ENCODE data around the gene LRRC3C. TPM values are rescaled to one million over a fixed set of nuclear protein-coding genes. Genes with fewer than 3 reads are reported as not detected.
"Not testable (repeated sequence)": the region's sequence is repeated elsewhere in the genome, so short reads cannot be mapped to it uniquely, and the experiment has no call there.

The LRRC3C gene
- total and polyA plus RNA-seq, 4 donors, result not detected

DNA sequence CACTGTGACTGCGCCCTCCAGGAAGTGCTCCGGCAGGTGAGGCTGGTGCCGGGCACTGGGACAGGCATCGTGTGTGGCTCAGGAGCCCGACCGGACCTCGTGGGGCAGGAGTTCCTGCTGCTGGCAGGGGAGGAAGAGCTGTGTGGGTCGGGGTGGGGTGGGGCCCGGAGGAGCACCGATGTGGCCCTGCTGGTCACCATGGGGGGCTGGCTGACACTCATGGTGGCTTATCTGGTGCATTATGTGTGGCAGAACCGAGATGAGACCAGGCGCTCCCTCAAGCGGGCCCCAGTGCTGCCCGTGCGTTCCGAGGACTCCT is 16.8 kb downstream of the LRRC3C start:
- H3K4me3 ChIP-seq, result no peak overlapping the region
- H3K27ac ChIP-seq (ENCODE audit: low read depth in 1 of 2, low read length in 1 of 2), result no peak overlapping the region
- no peaks in the 10 kb centered on the region for H3K36me3 ChIP-seq (ENCODE audit: control insufficient read depth in 4 of 4, insufficient read depth in 4 of 4, low read length in 4 of 4)
- peaks cover 0 to 8% (median 5%) of the 10 kb centered on the region in 5 donors for H3K4me1 ChIP-seq (ENCODE audit: control insufficient read depth in 5 of 5, insufficient read depth in 5 of 5, low read length in 5 of 5)
- no peaks in the 10 kb centered on the region for H3K9me3 ChIP-seq (ENCODE audit: control insufficient read depth in 4 of 4, insufficient read depth in 3 of 4, low read length in 3 of 4)
- ATAC-seq (ENCODE audit: insufficient read depth, low FRiP score) (no peak), DNase-seq (no peak)
- no peak overlapping the region for H3K9ac ChIP-seq (ENCODE audit: insufficient read depth in 1 of 2, low read length in 2 of 2)
- 80 to 82% methylated on average over 10 to 16 of the region's 16 CpGs for WGBS, 2 donors
- no peaks in the 10 kb centered on the region for H3K27me3 ChIP-seq (ENCODE audit: control insufficient read depth in 3 of 3, insufficient read depth in 3 of 3, low read length in 2 of 3)
- TF ChIP-seq, protein P1, sequence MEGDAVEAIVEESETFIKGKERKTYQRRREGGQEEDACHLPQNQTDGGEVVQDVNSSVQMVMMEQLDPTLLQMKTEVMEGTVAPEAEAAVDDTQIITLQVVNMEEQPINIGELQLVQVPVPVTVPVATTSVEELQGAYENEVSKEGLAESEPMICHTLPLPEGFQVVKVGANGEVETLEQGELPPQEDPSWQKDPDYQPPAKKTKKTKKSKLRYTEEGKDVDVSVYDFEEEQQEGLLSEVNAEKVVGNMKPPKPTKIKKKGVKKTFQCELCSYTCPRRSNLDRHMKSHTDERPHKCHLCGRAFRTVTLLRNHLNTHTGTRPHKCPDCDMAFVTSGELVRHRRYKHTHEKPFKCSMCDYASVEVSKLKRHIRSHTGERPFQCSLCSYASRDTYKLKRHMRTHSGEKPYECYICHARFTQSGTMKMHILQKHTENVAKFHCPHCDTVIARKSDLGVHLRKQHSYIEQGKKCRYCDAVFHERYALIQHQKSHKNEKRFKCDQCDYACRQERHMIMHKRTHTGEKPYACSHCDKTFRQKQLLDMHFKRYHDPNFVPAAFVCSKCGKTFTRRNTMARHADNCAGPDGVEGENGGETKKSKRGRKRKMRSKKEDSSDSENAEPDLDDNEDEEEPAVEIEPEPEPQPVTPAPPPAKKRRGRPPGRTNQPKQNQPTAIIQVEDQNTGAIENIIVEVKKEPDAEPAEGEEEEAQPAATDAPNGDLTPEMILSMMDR (IDR thresholded peaks at IDR 0.05; ENCODE audit: control extremely low read depth, extremely low read depth), result no peak

DNA sequence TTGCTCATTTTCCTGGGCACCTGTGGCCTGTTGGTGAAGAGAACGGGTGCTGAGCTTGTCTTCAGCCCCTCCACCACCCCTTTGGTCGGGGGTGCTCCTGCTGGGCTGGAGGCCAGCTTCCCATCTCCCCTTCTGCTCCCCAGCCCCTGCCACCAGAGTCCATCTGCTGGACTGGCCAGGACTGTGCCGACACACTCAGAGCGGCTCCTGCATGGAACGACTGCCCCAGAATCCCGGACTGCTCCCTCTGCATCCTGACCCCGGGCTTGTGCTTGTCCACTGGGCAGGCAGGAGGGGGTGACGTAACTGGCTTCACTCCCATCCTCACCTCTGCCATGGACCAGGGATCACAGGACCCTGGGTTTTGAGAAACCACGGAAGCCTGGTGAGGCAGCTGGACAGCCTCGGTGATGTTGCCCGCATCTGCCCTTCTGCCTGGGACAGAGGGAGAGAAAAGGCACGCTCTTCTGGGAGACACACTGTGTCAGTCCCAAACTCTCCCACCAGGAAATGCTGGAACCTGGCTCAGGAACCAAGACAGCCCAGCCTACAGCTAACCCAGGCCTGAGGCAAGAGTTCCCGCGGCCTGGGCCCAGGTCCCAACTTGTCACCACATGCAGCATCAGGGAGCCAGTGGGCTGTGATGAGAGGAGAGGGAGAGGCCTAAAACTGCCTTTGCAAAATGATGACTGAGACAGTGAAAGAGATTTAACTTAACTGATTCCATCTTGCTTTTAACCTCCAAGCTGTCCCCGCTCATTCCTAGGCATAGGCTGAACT is 19.2 kb downstream of the LRRC3C start:
- peaks cover 0 to 10% (median 0%) of the 10 kb centered on the region in 5 donors for H3K4me1 ChIP-seq (ENCODE audit: control insufficient read depth in 5 of 5, insufficient read depth in 5 of 5, low read length in 5 of 5)
- H3K9ac ChIP-seq (ENCODE audit: insufficient read depth in 1 of 2, low read length in 2 of 2), result no peak overlapping the region
- WGBS, 2 donors, result 84 to 88% methylated on average over 15 of the region's 15 CpGs
- TF ChIP-seq, protein P1 (IDR thresholded peaks at IDR 0.05; ENCODE audit: control extremely low read depth, extremely low read depth), result no peak
- ATAC-seq (ENCODE audit: insufficient read depth, low FRiP score) (no peak), DNase-seq (no peak)
- no peak overlapping the region for H3K27ac ChIP-seq (ENCODE audit: low read depth in 1 of 2, low read length in 1 of 2)
- H3K36me3 ChIP-seq (ENCODE audit: control insufficient read depth in 4 of 4, insufficient read depth in 4 of 4, low read length in 4 of 4), result no peaks in the 10 kb centered on the region
- H3K27me3 ChIP-seq (ENCODE audit: control insufficient read depth in 3 of 3, insufficient read depth in 3 of 3, low read length in 2 of 3), result no peaks in the 10 kb centered on the region
- H3K9me3 ChIP-seq (ENCODE audit: control insufficient read depth in 4 of 4, insufficient read depth in 3 of 4, low read length in 3 of 4), result no peaks in the 10 kb centered on the region
- no peak overlapping the region for H3K4me3 ChIP-seq

DNA sequence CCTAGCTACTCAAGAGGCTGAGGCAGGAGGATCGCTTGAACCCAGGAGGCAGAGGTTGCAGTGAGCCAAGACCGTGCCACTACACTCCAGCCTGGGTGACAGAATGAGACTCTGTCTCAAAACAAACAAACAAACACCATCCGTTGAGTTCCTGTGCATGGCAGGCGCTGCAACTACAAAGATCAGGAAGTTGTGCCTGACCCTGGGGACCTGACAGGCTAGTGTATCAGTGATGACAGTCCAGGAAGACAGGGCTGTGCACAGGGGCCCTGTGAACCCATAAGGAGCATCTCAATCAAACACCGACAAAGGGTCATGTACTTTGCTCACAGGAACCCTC is 20.9 kb downstream of the LRRC3C start:
- not testable (repeated sequence) for H3K4me3 ChIP-seq
- WGBS, 2 donors, result 70 to 75% methylated on average over 5 of the region's 5 CpGs

DNA sequence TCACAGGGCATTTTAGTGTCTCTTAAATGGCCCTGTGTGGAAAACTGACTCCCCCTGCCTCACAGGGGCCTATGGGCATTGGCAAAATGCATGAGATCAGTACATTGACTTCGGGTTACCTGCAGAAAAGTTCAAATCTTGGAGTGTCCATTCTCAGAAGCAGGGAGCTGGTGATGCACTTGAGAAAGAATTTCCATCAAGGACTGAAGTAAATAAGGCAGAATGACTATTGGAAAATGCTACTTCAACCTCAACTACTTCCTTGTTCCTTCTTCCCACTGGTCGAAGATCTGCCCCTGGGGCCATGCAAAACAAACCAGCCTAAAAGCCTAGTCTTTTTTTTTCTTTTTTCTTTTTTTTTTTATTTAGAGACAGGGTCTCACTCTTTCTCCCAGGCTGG is 21.5 kb downstream of the LRRC3C start:
- DNase-seq, result peak in 2 of 3 donors; percentile 24 to 34
- TF ChIP-seq, protein P1 (IDR thresholded peaks at IDR 0.05; ENCODE audit: control extremely low read depth, extremely low read depth), result no peak
- H3K9me3 ChIP-seq (ENCODE audit: control insufficient read depth in 4 of 4, insufficient read depth in 3 of 4, low read length in 3 of 4), result no peaks in the 10 kb centered on the region
- 46 to 63% methylated on average over 2 of the region's 2 CpGs for WGBS, 2 donors
- ATAC-seq (ENCODE audit: insufficient read depth, low FRiP score), result no peak
- peak overlapping the region in 1 of 2 donors; percentile 72 for H3K27ac ChIP-seq (ENCODE audit: low read depth in 1 of 2, low read length in 1 of 2)
- peaks cover 0 to 18% (median 0%) of the 10 kb centered on the region in 5 donors for H3K4me1 ChIP-seq (ENCODE audit: control insufficient read depth in 5 of 5, insufficient read depth in 5 of 5, low read length in 5 of 5)
- no peaks in the 10 kb centered on the region for H3K36me3 ChIP-seq (ENCODE audit: control insufficient read depth in 4 of 4, insufficient read depth in 4 of 4, low read length in 4 of 4)
- H3K4me3 ChIP-seq, result no peak overlapping the region
- H3K27me3 ChIP-seq (ENCODE audit: control insufficient read depth in 3 of 3, insufficient read depth in 3 of 3, low read length in 2 of 3), result no peaks in the 10 kb centered on the region
- H3K9ac ChIP-seq (ENCODE audit: insufficient read depth in 1 of 2, low read length in 2 of 2), result no peak overlapping the region

More for the DNA sequence above, 20.9 kb downstream of the LRRC3C start:
- not testable (repeated sequence) for H3K9me3 ChIP-seq (ENCODE audit: control insufficient read depth in 4 of 4, insufficient read depth in 3 of 4, low read length in 3 of 4); ATAC-seq (ENCODE audit: insufficient read depth, low FRiP score); DNase-seq; H3K9ac ChIP-seq (ENCODE audit: insufficient read depth in 1 of 2, low read length in 2 of 2); H3K36me3 ChIP-seq (ENCODE audit: control insufficient read depth in 4 of 4, insufficient read depth in 4 of 4, low read length in 4 of 4); H3K27me3 ChIP-seq (ENCODE audit: control insufficient read depth in 3 of 3, insufficient read depth in 3 of 3, low read length in 2 of 3)
- Histone ChIP-seq H3K27ac (ENCODE audit: low read depth in 1 of 2, low read length in 1 of 2) (peak overlapping the region in 1 of 2 donors; percentile 87), H3K4me1 (ENCODE audit: control insufficient read depth in 5 of 5, insufficient read depth in 5 of 5, low read length in 5 of 5) (peaks cover 0 to 16% (median 0%) of the 10 kb centered on the region in 5 donors)

Measured in lung (tissue), 12 donors.